ENCODE results near the gene CYREN.

Gene CYREN

GRCh38 chr7:135152442-135152841 is 18.1 kb downstream of the CYREN start:
- Histone ChIP-seq H3K9ac (no peak overlapping the region), H3K27me3 (ENCODE audit: control insufficient read depth, insufficient read depth, low read length) (no peaks in the 10 kb centered on the region), H3K36me3 (ENCODE audit: control insufficient read depth, insufficient read depth, low read length) (no peaks in the 10 kb centered on the region), H3K79me2 (peaks cover 5% of the 10 kb centered on the region), H3K4me2 (ENCODE audit: low read length) (no peak overlapping the region), H3K4me3 (ENCODE audit: low read depth, low read length) (no peak overlapping the region), H2AFZ (no peak overlapping the region), H3K27ac (no peak overlapping the region), H3K4me1 (peaks cover 5% of the 10 kb centered on the region), H3K9me3 (ENCODE audit: control insufficient read depth, low read length) (no peaks in the 10 kb centered on the region)
- TF ChIP-seq CTCF (IDR thresholded peaks at IDR 0.05): no peak

DNA sequence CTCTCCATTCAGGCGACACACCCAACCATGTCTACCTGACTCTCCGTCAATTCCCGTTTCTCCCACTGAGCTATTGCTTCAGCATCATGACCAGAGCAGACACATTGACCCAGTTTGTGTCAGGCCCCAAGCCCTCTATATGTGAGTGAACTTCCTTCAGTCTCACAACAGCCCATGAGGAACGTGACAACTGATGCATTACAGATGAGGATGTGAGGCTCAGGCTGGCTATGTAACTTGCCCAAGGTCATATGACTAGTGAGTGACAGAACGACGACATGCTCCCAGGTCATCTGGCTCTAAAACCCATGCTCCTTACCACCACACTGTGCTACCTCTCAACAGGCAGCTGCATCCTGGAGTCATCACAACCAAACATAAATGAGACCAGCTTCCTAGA is 19.0 kb downstream of the CYREN start:
- Histone ChIP-seq H3K4me2 (ENCODE audit: low read length) (no peak overlapping the region), H3K36me3 (ENCODE audit: control insufficient read depth, insufficient read depth, low read length) (no peaks in the 10 kb centered on the region), H3K9me3 (ENCODE audit: control insufficient read depth, low read length) (no peaks in the 10 kb centered on the region), H3K9ac (no peak overlapping the region), H3K79me2 (peaks cover under 1% of the 10 kb centered on the region), H3K4me3 (ENCODE audit: low read depth, low read length) (no peak overlapping the region), H3K4me1 (peaks cover 5% of the 10 kb centered on the region), H3K27ac (no peak overlapping the region), H2AFZ (no peak overlapping the region), H3K27me3 (ENCODE audit: control insufficient read depth, insufficient read depth, low read length) (no peaks in the 10 kb centered on the region)
- no peak for TF ChIP-seq CTCF (IDR thresholded peaks at IDR 0.05)

DNA sequence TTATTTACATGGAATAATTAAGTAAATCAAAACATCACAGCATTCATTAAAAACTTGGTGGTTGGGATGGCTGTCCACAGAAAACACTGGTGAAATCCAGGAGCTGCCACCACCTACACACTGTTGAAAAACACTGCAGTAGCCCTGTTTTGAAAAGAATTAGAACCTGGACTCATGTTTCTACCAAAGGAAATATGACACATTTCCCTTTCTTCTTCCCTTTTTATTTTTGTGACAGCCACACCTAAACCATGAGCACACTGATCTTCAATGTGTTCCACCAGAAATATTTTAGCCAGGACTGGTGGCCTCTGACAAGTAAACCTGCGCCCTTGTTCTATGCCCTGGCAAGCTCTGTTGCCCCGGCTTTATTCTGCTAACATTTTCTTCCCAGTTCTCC is 19.4 kb downstream of the CYREN start:
- TF ChIP-seq CTCF (IDR thresholded peaks at IDR 0.05): no peak
- Histone ChIP-seq H3K27me3 (ENCODE audit: control insufficient read depth, insufficient read depth, low read length) (no peaks in the 10 kb centered on the region), H3K27ac (no peak overlapping the region), H3K36me3 (ENCODE audit: control insufficient read depth, insufficient read depth, low read length) (no peaks in the 10 kb centered on the region), H2AFZ (no peak overlapping the region), H3K4me1 (peaks cover 5% of the 10 kb centered on the region), H3K4me2 (ENCODE audit: low read length) (no peak overlapping the region), H3K9me3 (ENCODE audit: control insufficient read depth, low read length) (no peaks in the 10 kb centered on the region), H3K9ac (no peak overlapping the region), H3K4me3 (ENCODE audit: low read depth, low read length) (no peak overlapping the region), H3K79me2 (no peaks in the 10 kb centered on the region)

DNA sequence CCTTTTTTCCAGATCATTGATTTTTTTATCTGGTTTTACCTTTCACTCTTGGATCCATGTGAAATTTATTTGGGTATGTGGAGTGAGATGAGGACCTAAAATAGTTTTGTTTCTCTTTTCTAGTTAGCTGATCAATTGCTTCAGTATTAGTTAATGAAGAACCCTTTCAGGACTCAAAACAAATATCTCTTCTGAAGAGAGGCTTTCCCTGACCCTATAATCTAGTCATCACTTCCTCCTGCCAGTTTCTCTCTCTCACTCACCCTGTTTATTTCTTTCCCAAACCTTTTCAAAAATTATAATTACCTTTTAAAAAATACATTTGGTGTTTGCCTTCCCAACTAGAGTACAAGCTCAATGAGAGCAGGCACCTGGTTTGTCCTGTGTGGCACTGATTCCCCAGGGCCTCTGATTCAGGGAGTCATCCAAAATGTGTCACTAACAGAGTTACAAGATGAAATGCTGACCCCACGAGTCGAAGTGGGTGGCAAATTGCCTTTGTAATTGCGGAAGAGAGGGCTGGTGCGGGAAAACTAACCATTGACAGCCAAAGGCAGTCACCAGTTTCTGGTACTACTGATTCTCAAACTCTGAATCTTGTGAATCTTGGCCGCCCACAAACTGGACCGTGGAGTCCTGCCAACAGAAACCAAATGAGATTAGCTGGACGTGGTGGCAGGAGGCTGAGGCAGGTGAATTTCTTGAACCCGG is 20.3 kb downstream of the CYREN start:
- H3K36me3 ChIP-seq (ENCODE audit: control insufficient read depth, insufficient read depth, low read length): no peaks in the 10 kb centered on the region
- no peak overlapping the region for H2AFZ ChIP-seq
- H3K27me3 ChIP-seq (ENCODE audit: control insufficient read depth, insufficient read depth, low read length): no peaks in the 10 kb centered on the region
- H3K79me2 ChIP-seq: no peaks in the 10 kb centered on the region
- no peak overlapping the region for H3K4me3 ChIP-seq (ENCODE audit: low read depth, low read length)
- TF ChIP-seq CTCF (IDR thresholded peaks at IDR 0.05): no peak
- no peaks in the 10 kb centered on the region for H3K9me3 ChIP-seq (ENCODE audit: control insufficient read depth, low read length)
- H3K27ac ChIP-seq: no peak overlapping the region
- peaks cover 5% of the 10 kb centered on the region for H3K4me1 ChIP-seq
- H3K4me2 ChIP-seq (ENCODE audit: low read length): no peak overlapping the region
- H3K9ac ChIP-seq: no peak overlapping the region
